Stimulated activated naive CD8-positive, alpha-beta T cell treated with anti-CD3 and anti-CD28 coated beads, Interleukin-15, Interleukin-2, amounts not matched to agents 100 U/mL and 50 U/mL, for 24 hours (primary cell): ENCODE measurements around the gene RALGAPA2.

Source experiments
- ATAC-seq: fragments of 150-1000 bp; cut with Tn5 transposase; one replicate; pipeline ENCODE4 v1.10.0; 2021
- DNase-seq: peaks from one replicate; pipeline ENCODE4 v3.0.0; 2021

The RALGAPA2 gene

GRCh38 chr20:20629556-20630188, 82.8 kb downstream of the RALGAPA2 start:
- ATAC-seq (no peak), DNase-seq (no peak)

GRCh38 chr20:20628314-20628713, 84.1 kb downstream of the RALGAPA2 start:
- ATAC-seq: no peak
- no peak for DNase-seq

- DNase-seq (no peak), ATAC-seq (no peak)
Observed at GRCh38 chr20:20627471-20627870, 85.0 kb downstream of the RALGAPA2 start.

GRCh38 chr20:20624914-20625313, 87.5 kb downstream of the RALGAPA2 start:
- ATAC-seq (no peak), DNase-seq (no peak)

- ATAC-seq (no peak), DNase-seq (no peak)
Observed at GRCh38 chr20:20621195-20621594, 91.2 kb downstream of the RALGAPA2 start.

- ATAC-seq: no peak
- no peak for DNase-seq
Observed at GRCh38 chr20:20614391-20614790, 98.1 kb downstream of the RALGAPA2 start.

- DNase-seq: no peak
- no peak for ATAC-seq
Observed at GRCh38 chr20:20612251-20612650, 100.2 kb downstream of the RALGAPA2 start.

GRCh38 chr20:20611167-20611566, 101.3 kb downstream of the RALGAPA2 start:
- DNase-seq (no peak), ATAC-seq (no peak)

- ATAC-seq: no peak
- DNase-seq: no peak
Observed at GRCh38 chr20:20609522-20609921, 102.9 kb downstream of the RALGAPA2 start.

GRCh38 chr20:20608641-20609040, 103.8 kb downstream of the RALGAPA2 start:
- DNase-seq: no peak
- ATAC-seq: no peak

- no peak for DNase-seq
- ATAC-seq: no peak
Observed at GRCh38 chr20:20608041-20608440, 104.4 kb downstream of the RALGAPA2 start.

GRCh38 chr20:20606881-20607280, 105.6 kb downstream of the RALGAPA2 start:
- ATAC-seq (no peak), DNase-seq (no peak)

- ATAC-seq: no peak
- DNase-seq: no peak
Observed at GRCh38 chr20:20606050-20606449, 106.4 kb downstream of the RALGAPA2 start.

- no peak for ATAC-seq
- DNase-seq: no peak
Observed at GRCh38 chr20:20604907-20605306, 107.5 kb downstream of the RALGAPA2 start.

- no peak for DNase-seq
- no peak for ATAC-seq
Observed at GRCh38 chr20:20604357-20604756, 108.1 kb downstream of the RALGAPA2 start.

GRCh38 chr20:20603339-20603990, 109.0 kb downstream of the RALGAPA2 start:
- DNase-seq (peak; percentile 7), ATAC-seq (peak; percentile 36)

- ATAC-seq: no peak
- DNase-seq: no peak
Observed at GRCh38 chr20:20597966-20598365, 114.5 kb downstream of the RALGAPA2 start.

GRCh38 chr20:20594171-20594530, 118.3 kb downstream of the RALGAPA2 start:
- DNase-seq (no peak), ATAC-seq (no peak)

GRCh38 chr20:20593447-20594170, 118.8 kb downstream of the RALGAPA2 start:
- peak; percentile 21 for DNase-seq

GRCh38 chr20:20585146-20585545, 127.3 kb downstream of the RALGAPA2 start:
- no peak for DNase-seq
- ATAC-seq: no peak

More at GRCh38 chr20:20593447-20594170, 118.8 kb downstream of the RALGAPA2 start:
- no peak for ATAC-seq

GRCh38 chr20:20582734-20583133, 129.7 kb downstream of the RALGAPA2 start:
- DNase-seq (no peak), ATAC-seq (no peak)

- no peak for ATAC-seq
Observed at GRCh38 chr20:20580139-20580538, 132.3 kb downstream of the RALGAPA2 start.

GRCh38 chr20:20578838-20579237, 133.6 kb downstream of the RALGAPA2 start:
- DNase-seq (no peak), ATAC-seq (no peak)

More at GRCh38 chr20:20580139-20580538, 132.3 kb downstream of the RALGAPA2 start:
- no peak for DNase-seq
